ENCODE measurements around the gene USP14.

Gene USP14

DNA sequence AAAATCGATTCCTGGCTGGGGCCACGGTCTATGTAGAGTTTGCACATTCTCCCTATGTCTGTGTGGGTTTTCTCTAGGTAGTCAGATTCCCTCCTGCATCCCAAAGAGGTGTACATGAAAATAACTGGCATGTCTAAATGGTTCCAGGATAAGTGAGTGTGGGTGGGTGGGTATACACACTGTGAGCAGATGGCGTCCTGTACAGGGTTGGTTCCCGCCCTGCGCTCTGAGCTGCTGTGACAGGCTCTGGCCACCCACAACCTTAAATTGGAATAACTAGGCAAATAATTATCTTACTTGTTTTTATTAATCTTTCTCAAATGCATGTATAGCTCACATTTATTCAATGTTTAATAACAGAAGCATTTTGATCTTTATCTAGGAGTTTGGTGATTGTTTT is 93.2 kb downstream of the USP14 start:
- no peak overlapping the region for H3K23ac ChIP-seq (ENCODE audit: low read length)
- H3K4me3 ChIP-seq (ENCODE audit: low read depth, low read length): no peak overlapping the region
- no peaks in the 10 kb centered on the region for H3K79me2 ChIP-seq (ENCODE audit: control insufficient read depth, insufficient read depth, low read length, poor library complexity)
- H3K27me3 ChIP-seq (ENCODE audit: insufficient read depth, low read length): no peaks in the 10 kb centered on the region
- H3K4me1 ChIP-seq (ENCODE audit: control insufficient read depth in 1 of 2, insufficient read depth in 2 of 2, low read length in 2 of 2): no peaks in the 10 kb centered on the region
- no peak overlapping the region for H2BK12ac ChIP-seq (ENCODE audit: low read length)
- no peak overlapping the region for H3K14ac ChIP-seq (ENCODE audit: low read length)
- H3K18ac ChIP-seq (ENCODE audit: low read length): no peak overlapping the region
- H3K4me2 ChIP-seq (ENCODE audit: low read length): no peak overlapping the region
- H4K91ac ChIP-seq (ENCODE audit: low read depth, low read length): no peak overlapping the region
- H3K4ac ChIP-seq (ENCODE audit: low read depth, low read length): no peak overlapping the region
- H2AK5ac ChIP-seq (ENCODE audit: low read length): no peak overlapping the region
- no peaks in the 10 kb centered on the region for H3K79me1 ChIP-seq (ENCODE audit: low read length)
- no peak overlapping the region for H4K12ac ChIP-seq (ENCODE audit: low read depth, low read length)
- H2BK120ac ChIP-seq (ENCODE audit: insufficient read depth, low read length, poor library complexity): no peak overlapping the region
- peaks cover 8 to 19% of the 10 kb centered on the region in 2 experiments for H3K36me3 ChIP-seq (ENCODE audit: control insufficient read depth in 1 of 2, insufficient read depth in 2 of 2, low read length in 2 of 2)
- H4K8ac ChIP-seq (ENCODE audit: low read depth, low read length): no peak overlapping the region
- H3K27ac ChIP-seq (ENCODE audit: low read depth, low read length): no peak overlapping the region
- WGBS (ENCODE audit: extremely low coverage, insufficient coverage, insufficient read length): no CpG with 5 or more reads among the region's 5 CpGs
- H3K9me3 ChIP-seq (ENCODE audit: insufficient read depth, low read depth, low read length): no peaks in the 10 kb centered on the region
- H3K9ac ChIP-seq (ENCODE audit: low read length): no peak overlapping the region
- H2BK5ac ChIP-seq (ENCODE audit: low read depth, low read length, poor library complexity): no peak overlapping the region
- no peak for DNase-seq
- no peak overlapping the region for H2AFZ ChIP-seq (ENCODE audit: insufficient read depth, low read length, poor library complexity)

DNA sequence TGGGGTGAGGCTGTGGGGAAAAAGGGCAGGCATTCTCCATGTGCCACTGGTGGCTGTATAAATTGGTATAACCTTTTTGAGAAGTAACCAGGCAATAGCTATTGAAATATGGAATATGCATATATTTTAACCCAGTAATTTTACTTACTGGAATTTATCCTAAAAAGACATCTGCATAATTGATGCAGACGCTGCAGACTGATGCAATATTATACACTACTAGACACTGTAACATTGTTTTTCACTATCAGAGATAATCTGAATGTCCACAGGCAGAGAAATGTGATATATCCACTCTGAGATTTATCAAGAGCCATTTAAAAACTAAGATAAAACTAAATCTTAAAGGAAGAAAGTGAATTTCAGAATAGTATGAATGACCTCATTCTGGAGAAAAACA is 94.8 kb downstream of the USP14 start:
- no peak overlapping the region for H3K14ac ChIP-seq (ENCODE audit: low read length)
- no peak overlapping the region for H2BK5ac ChIP-seq (ENCODE audit: low read depth, low read length, poor library complexity)
- H3K9ac ChIP-seq (ENCODE audit: low read length): no peak overlapping the region
- H3K18ac ChIP-seq (ENCODE audit: low read length): no peak overlapping the region
- DNase-seq: no peak
- no peak overlapping the region for H2BK120ac ChIP-seq (ENCODE audit: insufficient read depth, low read length, poor library complexity)
- no peak overlapping the region for H2AK5ac ChIP-seq (ENCODE audit: low read length)
- no peak overlapping the region for H4K12ac ChIP-seq (ENCODE audit: low read depth, low read length)
- H2BK12ac ChIP-seq (ENCODE audit: low read length): no peak overlapping the region
- H3K23ac ChIP-seq (ENCODE audit: low read length): no peak overlapping the region
- no peak overlapping the region for H4K8ac ChIP-seq (ENCODE audit: low read depth, low read length)
- no peak overlapping the region for H3K4ac ChIP-seq (ENCODE audit: low read depth, low read length)
- no peaks in the 10 kb centered on the region for H3K79me2 ChIP-seq (ENCODE audit: control insufficient read depth, insufficient read depth, low read length, poor library complexity)
- H3K79me1 ChIP-seq (ENCODE audit: low read length): no peaks in the 10 kb centered on the region
- no CpG with 5 or more reads among the region's 1 CpG for WGBS (ENCODE audit: extremely low coverage, insufficient coverage, insufficient read length)
- H4K91ac ChIP-seq (ENCODE audit: low read depth, low read length): no peak overlapping the region
- H3K36me3 ChIP-seq (ENCODE audit: control insufficient read depth in 1 of 2, insufficient read depth in 2 of 2, low read length in 2 of 2): peaks cover 10 to 19% of the 10 kb centered on the region in 2 experiments
- H3K27ac ChIP-seq (ENCODE audit: low read depth, low read length): no peak overlapping the region
- H2AFZ ChIP-seq (ENCODE audit: insufficient read depth, low read length, poor library complexity): no peak overlapping the region
- no peaks in the 10 kb centered on the region for H3K4me1 ChIP-seq (ENCODE audit: control insufficient read depth in 1 of 2, insufficient read depth in 2 of 2, low read length in 2 of 2)
- no peak overlapping the region for H3K4me2 ChIP-seq (ENCODE audit: low read length)
- H3K4me3 ChIP-seq (ENCODE audit: low read depth, low read length): no peak overlapping the region
- no peaks in the 10 kb centered on the region for H3K9me3 ChIP-seq (ENCODE audit: insufficient read depth, low read depth, low read length)
- H3K27me3 ChIP-seq (ENCODE audit: insufficient read depth, low read length): no peaks in the 10 kb centered on the region

DNA sequence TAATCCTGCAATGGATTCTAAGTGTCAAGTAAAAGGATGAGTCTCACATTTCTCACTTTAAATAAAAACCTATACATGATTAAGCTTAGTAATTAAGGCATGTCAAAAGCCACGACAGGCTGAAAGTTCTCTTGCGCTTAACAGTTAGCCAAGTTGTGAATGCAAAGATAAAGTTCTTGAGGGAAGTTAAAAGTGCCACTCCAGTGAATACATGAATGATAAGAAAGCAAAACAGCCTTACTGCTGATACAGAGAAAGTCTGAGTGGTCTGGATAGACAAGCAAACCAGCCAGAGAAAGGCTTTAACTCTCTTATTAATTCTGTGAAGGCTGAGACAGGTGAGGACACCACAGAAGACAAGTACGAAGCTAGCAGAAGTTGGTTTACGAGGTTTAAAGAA is 96.8 kb downstream of the USP14 start:
- Histone ChIP-seq H3K79me2 (ENCODE audit: control insufficient read depth, insufficient read depth, low read length, poor library complexity) (no peaks in the 10 kb centered on the region), H4K8ac (ENCODE audit: low read depth, low read length) (no peak overlapping the region), H3K9ac (ENCODE audit: low read length) (no peak overlapping the region), H3K4ac (ENCODE audit: low read depth, low read length) (no peak overlapping the region), H3K14ac (ENCODE audit: low read length) (no peak overlapping the region), H2BK5ac (ENCODE audit: low read depth, low read length, poor library complexity) (no peak overlapping the region), H3K23ac (ENCODE audit: low read length) (no peak overlapping the region), H3K4me1 (ENCODE audit: control insufficient read depth in 1 of 2, insufficient read depth in 2 of 2, low read length in 2 of 2) (no peaks in the 10 kb centered on the region), H4K91ac (ENCODE audit: low read depth, low read length) (no peak overlapping the region), H2AFZ (ENCODE audit: insufficient read depth, low read length, poor library complexity) (no peak overlapping the region), H3K27me3 (ENCODE audit: insufficient read depth, low read length) (no peaks in the 10 kb centered on the region), H3K4me3 (ENCODE audit: low read depth, low read length) (no peak overlapping the region), H3K79me1 (ENCODE audit: low read length) (no peaks in the 10 kb centered on the region), H3K27ac (ENCODE audit: low read depth, low read length) (no peak overlapping the region), H3K18ac (ENCODE audit: low read length) (no peak overlapping the region), H2BK12ac (ENCODE audit: low read length) (no peak overlapping the region), H4K12ac (ENCODE audit: low read depth, low read length) (no peak overlapping the region), H2AK5ac (ENCODE audit: low read length) (no peak overlapping the region), H3K9me3 (ENCODE audit: insufficient read depth, low read depth, low read length) (no peaks in the 10 kb centered on the region), H2BK120ac (ENCODE audit: insufficient read depth, low read length, poor library complexity) (no peak overlapping the region), H3K4me2 (ENCODE audit: low read length) (no peak overlapping the region), H3K36me3 (ENCODE audit: control insufficient read depth in 1 of 2, insufficient read depth in 2 of 2, low read length in 2 of 2) (peaks cover 10 to 17% of the 10 kb centered on the region in 2 experiments)
- no CpG with 5 or more reads among the region's 4 CpGs for WGBS (ENCODE audit: extremely low coverage, insufficient coverage, insufficient read length)
- no peak for DNase-seq

DNA sequence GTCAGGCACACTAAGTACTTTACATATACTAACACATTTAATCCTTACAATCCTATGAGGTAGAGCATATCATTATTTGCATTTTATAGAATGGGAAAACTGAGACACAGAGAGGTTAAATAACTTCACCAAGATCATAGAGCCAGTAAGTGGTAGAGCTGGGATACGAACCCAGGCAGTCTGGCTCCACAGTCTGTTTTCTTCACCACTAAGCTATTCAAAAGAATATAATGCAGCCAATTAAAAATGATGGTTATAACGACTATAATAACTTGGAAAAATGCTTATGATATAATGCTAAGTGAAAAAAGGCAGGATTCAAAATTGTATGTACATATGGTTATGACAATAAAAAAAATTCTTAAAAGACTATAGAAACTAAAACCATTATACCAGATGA is 102.2 kb downstream of the USP14 start:
- Histone ChIP-seq H3K4me2 (ENCODE audit: low read length) (no peak overlapping the region), H2BK120ac (ENCODE audit: insufficient read depth, low read length, poor library complexity) (no peak overlapping the region), H3K27ac (ENCODE audit: low read depth, low read length) (no peak overlapping the region), H3K79me2 (ENCODE audit: control insufficient read depth, insufficient read depth, low read length, poor library complexity) (no peaks in the 10 kb centered on the region), H3K36me3 (ENCODE audit: control insufficient read depth in 1 of 2, insufficient read depth in 2 of 2, low read length in 2 of 2) (peaks cover 2 to 7% of the 10 kb centered on the region in 2 experiments), H2AK5ac (ENCODE audit: low read length) (no peak overlapping the region), H3K9me3 (ENCODE audit: insufficient read depth, low read depth, low read length) (no peaks in the 10 kb centered on the region), H2BK12ac (ENCODE audit: low read length) (no peak overlapping the region), H4K8ac (ENCODE audit: low read depth, low read length) (no peak overlapping the region), H3K18ac (ENCODE audit: low read length) (no peak overlapping the region), H2BK5ac (ENCODE audit: low read depth, low read length, poor library complexity) (no peak overlapping the region), H3K4me3 (ENCODE audit: low read depth, low read length) (no peak overlapping the region), H3K4me1 (ENCODE audit: control insufficient read depth in 1 of 2, insufficient read depth in 2 of 2, low read length in 2 of 2) (no peaks in the 10 kb centered on the region), H3K23ac (ENCODE audit: low read length) (no peak overlapping the region), H3K79me1 (ENCODE audit: low read length) (no peaks in the 10 kb centered on the region), H4K91ac (ENCODE audit: low read depth, low read length) (no peak overlapping the region), H3K4ac (ENCODE audit: low read depth, low read length) (no peak overlapping the region), H2AFZ (ENCODE audit: insufficient read depth, low read length, poor library complexity) (no peak overlapping the region), H3K14ac (ENCODE audit: low read length) (no peak overlapping the region), H3K27me3 (ENCODE audit: insufficient read depth, low read length) (no peaks in the 10 kb centered on the region), H4K12ac (ENCODE audit: low read depth, low read length) (no peak overlapping the region), H3K9ac (ENCODE audit: low read length) (no peak overlapping the region)
- DNase-seq: no peak
- WGBS (ENCODE audit: extremely low coverage, insufficient coverage, insufficient read length): no CpG with 5 or more reads among the region's 2 CpGs

Data from trophoblast cell (in vitro differentiated cells and primary cell).